Endodermal cell (in vitro differentiated cells): ENCODE measurements around the gene INSYN2B. TPM values are rescaled to one million over a fixed set of nuclear protein-coding genes. Genes with fewer than 3 reads are reported as not detected.
A peak's percentile ranks its signal among the peaks of the same experiment; 100 is the strongest.

Source experiments
- DNase-seq: peaks from one replicate; pipeline ENCODE4 v3.0.0-alpha.2; 2017
- H3K27ac ChIP-seq: 2 replicates; pipeline ENCODE4 v1.5.1; 2013; ENCODE audit warnings: mild to moderate bottlenecking, low read depth, low read length, moderate library complexity
- H3K27me3 ChIP-seq: 2 replicates; pipeline ENCODE4 v1.6.1; 2013; ENCODE audit warnings: mild to moderate bottlenecking, low read length, moderate library complexity; ENCODE audit not compliant: insufficient read depth, control insufficient read depth, poor library complexity, severe bottlenecking
- H3K36me3 ChIP-seq: 2 replicates; pipeline ENCODE4 v1.7.0; 2013; ENCODE audit warnings: mild to moderate bottlenecking, low read length, moderate library complexity; ENCODE audit not compliant: control insufficient read depth, insufficient read depth
- H3K4me1 ChIP-seq: one replicate; pipeline ENCODE4 v1.7.0; 2013; ENCODE audit warnings: low read length; ENCODE audit not compliant: control insufficient read depth, insufficient read depth
- H3K4me3 ChIP-seq: 2 replicates; pipeline ENCODE4 v1.5.1; 2013; ENCODE audit warnings: mild to moderate bottlenecking, low read length, moderate library complexity
- H3K9ac ChIP-seq: 2 replicates; pipeline ENCODE4 v1.6.1; 2013; ENCODE audit warnings: mild to moderate bottlenecking, low read length, moderate library complexity; ENCODE audit not compliant: poor library complexity, severe bottlenecking; ENCODE audit errors: extremely low read depth
- H3K9me3 ChIP-seq: 2 replicates; pipeline ENCODE4 v1.6.1; 2013; ENCODE audit warnings: mild to moderate bottlenecking, low read length, moderate library complexity; ENCODE audit not compliant: control insufficient read depth
- H3K27ac Mint-ChIP-seq: 2 replicates; pipeline ENCODE4 v1.8.0; 2020; ENCODE audit warnings: mixed read lengths
- H3K27me3 Mint-ChIP-seq: 2 replicates; pipeline ENCODE4 v1.8.0; 2021; ENCODE audit warnings: mild to moderate bottlenecking, mixed read lengths; ENCODE audit not compliant: insufficient read depth
- H3K36me3 Mint-ChIP-seq: 2 replicates; pipeline ENCODE4 v1.8.0; 2020; ENCODE audit warnings: low read depth, mixed read lengths
- H3K4me1 Mint-ChIP-seq: 2 replicates; pipeline ENCODE4 v1.8.0; 2020; ENCODE audit warnings: mixed read lengths
- H3K4me3 Mint-ChIP-seq: 2 replicates; pipeline ENCODE4 v1.8.0; 2020; ENCODE audit warnings: mild to moderate bottlenecking, moderate library complexity, mixed read lengths
- H3K9me3 Mint-ChIP-seq: 2 replicates; pipeline ENCODE4 v1.8.0; 2020; ENCODE audit warnings: mild to moderate bottlenecking, mixed read lengths
- WGBS, 2 experiments: methylation state at CpG; one replicate each; pipeline versions ENCODE4 v1.1.5 to v1.1.7; 2013; ENCODE audit warnings: missing lambda C conversion rate in 2 of 2, mixed read lengths in 1 of 2; ENCODE audit not compliant: insufficient coverage in 1 of 2, insufficient read length in 1 of 2; 5-methylcytosine and 5-hydroxymethylcytosine counted together
- total RNA-seq, 2 donors: library from RNA; stranded (reverse); fragmentation: NEBNext Ultra II Directional in 1 of 2; extraction: Animal tissue kit (Norgen Biotek cat#: 25700) in 1 of 2; gene quantifications; 2 replicates in 1 of 2; 3 replicates in 1 of 2; pipeline ENCODE4 v1.2.1, GENCODE V29; 2021
- TF ChIP-seq, protein P1 (sequence below): fragments of 200-600 bp; sonication (generic); conservative IDR thresholded peaks from 2 replicates; pipeline ENCODE4 v1.5.0; 2021; ENCODE audit warnings: antibody characterized with exemption, mild to moderate bottlenecking

Gene INSYN2B
- total RNA-seq, 2 donors from 2014 or later = not detected

DNA sequence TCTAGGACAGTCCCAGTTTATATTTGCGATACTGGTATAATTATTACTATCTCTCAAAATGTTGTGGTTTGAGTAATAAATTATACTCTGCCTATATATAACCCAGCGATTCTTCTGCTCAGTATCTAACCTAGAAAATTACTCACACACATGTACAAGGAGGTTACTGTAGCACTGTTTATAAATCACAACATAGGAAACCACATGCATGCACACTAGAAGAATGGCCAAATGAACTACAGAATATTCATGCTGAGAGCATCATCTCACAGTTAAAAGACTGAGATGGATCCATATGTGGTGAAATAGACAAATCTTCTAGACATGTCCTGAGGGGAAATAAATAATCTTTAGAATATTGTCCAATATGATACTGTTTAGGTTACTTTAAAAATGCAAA, 62.1 kb downstream of the INSYN2B start:
- TF ChIP-seq, protein P1, sequence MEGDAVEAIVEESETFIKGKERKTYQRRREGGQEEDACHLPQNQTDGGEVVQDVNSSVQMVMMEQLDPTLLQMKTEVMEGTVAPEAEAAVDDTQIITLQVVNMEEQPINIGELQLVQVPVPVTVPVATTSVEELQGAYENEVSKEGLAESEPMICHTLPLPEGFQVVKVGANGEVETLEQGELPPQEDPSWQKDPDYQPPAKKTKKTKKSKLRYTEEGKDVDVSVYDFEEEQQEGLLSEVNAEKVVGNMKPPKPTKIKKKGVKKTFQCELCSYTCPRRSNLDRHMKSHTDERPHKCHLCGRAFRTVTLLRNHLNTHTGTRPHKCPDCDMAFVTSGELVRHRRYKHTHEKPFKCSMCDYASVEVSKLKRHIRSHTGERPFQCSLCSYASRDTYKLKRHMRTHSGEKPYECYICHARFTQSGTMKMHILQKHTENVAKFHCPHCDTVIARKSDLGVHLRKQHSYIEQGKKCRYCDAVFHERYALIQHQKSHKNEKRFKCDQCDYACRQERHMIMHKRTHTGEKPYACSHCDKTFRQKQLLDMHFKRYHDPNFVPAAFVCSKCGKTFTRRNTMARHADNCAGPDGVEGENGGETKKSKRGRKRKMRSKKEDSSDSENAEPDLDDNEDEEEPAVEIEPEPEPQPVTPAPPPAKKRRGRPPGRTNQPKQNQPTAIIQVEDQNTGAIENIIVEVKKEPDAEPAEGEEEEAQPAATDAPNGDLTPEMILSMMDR = no peak
- Histone ChIP-seq H3K27me3 (no peaks in the 10 kb centered on the region), H3K27ac (no peak overlapping the region), H3K4me3 (no peak overlapping the region), H3K9me3 (no peaks in the 10 kb centered on the region), H3K4me1 (no peaks in the 10 kb centered on the region), H3K36me3 (no peaks in the 10 kb centered on the region), H3K9ac (no peak overlapping the region)
- no peak for DNase-seq
- Mint-ChIP-seq H3K27me3 (no peaks in the 10 kb centered on the region), H3K4me3 (no peak overlapping the region), H3K9me3 (no peaks in the 10 kb centered on the region), H3K4me1 (peaks cover 8% of the 10 kb centered on the region), H3K27ac (no peak overlapping the region), H3K36me3 (no peaks in the 10 kb centered on the region)
- WGBS, 2 experiments = 92% methylated on average over 2 of the region's 2 CpGs; no CpG with 5 or more reads in 1 of the 2 experiments

DNA sequence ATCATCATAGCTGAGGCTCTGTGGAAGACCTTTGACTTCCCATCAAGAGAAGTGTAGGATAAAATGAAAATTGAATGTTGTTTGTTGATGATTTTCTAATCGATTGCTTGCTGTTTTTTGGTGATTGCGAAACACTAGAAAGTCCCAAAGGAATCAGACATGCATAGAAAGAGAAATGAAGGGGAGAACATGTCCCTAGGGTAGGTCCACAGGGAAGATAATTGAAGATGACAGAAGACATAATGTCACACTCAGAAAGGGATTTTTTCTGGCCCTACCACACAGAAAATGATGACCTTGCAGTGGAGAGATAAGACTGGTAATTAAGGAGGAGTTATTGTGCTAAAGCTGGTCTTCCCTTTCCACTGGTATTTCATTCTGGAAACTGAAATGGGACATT, 62.8 kb downstream of the INSYN2B start:
- TF ChIP-seq, protein P1 = no peak
- H3K9me3 ChIP-seq = no peaks in the 10 kb centered on the region
- WGBS, 2 experiments = 86 to 94% methylated on average over 2 of the region's 2 CpGs
- H3K27me3 Mint-ChIP-seq = no peaks in the 10 kb centered on the region
- H3K36me3 ChIP-seq = no peaks in the 10 kb centered on the region
- no peak overlapping the region for H3K27ac ChIP-seq
- H3K36me3 Mint-ChIP-seq = no peaks in the 10 kb centered on the region
- no peak overlapping the region for H3K4me3 ChIP-seq
- H3K27ac Mint-ChIP-seq = no peak overlapping the region
- no peak for DNase-seq
- H3K9me3 Mint-ChIP-seq = no peaks in the 10 kb centered on the region
- H3K4me1 Mint-ChIP-seq = peaks cover 9% of the 10 kb centered on the region
- H3K9ac ChIP-seq = no peak overlapping the region
- H3K4me3 Mint-ChIP-seq = no peak overlapping the region
- H3K4me1 ChIP-seq = no peaks in the 10 kb centered on the region
- H3K27me3 ChIP-seq = no peaks in the 10 kb centered on the region

DNA sequence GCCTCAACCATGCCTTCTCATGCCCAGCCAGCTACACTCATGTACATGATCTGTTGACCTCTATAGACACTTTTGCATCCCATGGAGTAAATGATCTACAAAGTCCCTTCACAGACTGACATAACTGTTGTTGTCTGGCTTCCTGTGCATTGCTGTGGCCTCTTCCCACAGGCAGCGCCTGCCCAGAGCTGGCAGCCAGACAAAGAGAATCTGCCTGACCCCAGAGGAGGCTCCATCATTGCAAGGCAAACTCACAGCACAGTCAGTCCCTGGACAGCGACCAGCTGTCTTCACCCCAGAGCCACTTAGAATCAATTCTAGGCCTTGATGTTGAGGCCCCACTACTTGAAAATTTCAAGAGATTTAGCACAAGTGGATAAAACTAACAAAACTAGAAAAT, 65.5 kb downstream of the INSYN2B start:
- Mint-ChIP-seq H3K9me3 (no peaks in the 10 kb centered on the region), H3K27ac (no peak overlapping the region), H3K27me3 (peaks cover 6% of the 10 kb centered on the region), H3K36me3 (no peaks in the 10 kb centered on the region), H3K4me1 (peaks cover 12% of the 10 kb centered on the region), H3K4me3 (no peak overlapping the region)
- H3K27ac ChIP-seq = no peak overlapping the region
- peak; percentile 70 for DNase-seq
- no peaks in the 10 kb centered on the region for H3K27me3 ChIP-seq
- 74% methylated on average over 2 of the region's 2 CpGs; no CpG with 5 or more reads in 1 of the 2 experiments for WGBS, 2 experiments
- H3K9me3 ChIP-seq = no peaks in the 10 kb centered on the region
- H3K9ac ChIP-seq = no peak overlapping the region
- H3K4me1 ChIP-seq = no peaks in the 10 kb centered on the region
- no peak overlapping the region for H3K4me3 ChIP-seq
- H3K36me3 ChIP-seq = no peaks in the 10 kb centered on the region
- TF ChIP-seq, protein P1 = no peak
